HL-60 (cell line): ENCODE measurements around the gene STK24.

Source experiments
- DNase-seq, 2 experiments: peaks; one replicate each; pipeline ENCODE4 v3.0.0-alpha.2; 2010 to 2020; ENCODE audit warnings: low read depth in 1 of 2, low spot score in 1 of 2
- H3K27ac ChIP-seq: fragments of 250-450 bp; sonication (Bioruptor Pico); replicated peaks from 2 replicates; pipeline ENCODE4 v1.5.1; 2020; ENCODE audit warnings: mild to moderate bottlenecking, moderate library complexity
- H3K27me3 ChIP-seq: fragments of 250-450 bp; sonication (Bioruptor Pico); 2 replicates; pipeline ENCODE4 v1.5.1; 2021; ENCODE audit warnings: mild to moderate bottlenecking, moderate library complexity; ENCODE audit not compliant: insufficient read depth, poor library complexity, severe bottlenecking
- H3K4me3 ChIP-seq: replicated peaks from 2 replicates; pipeline ENCODE4 v1.5.1; 2011; ENCODE audit warnings: mild to moderate bottlenecking, control low read depth, low read length; ENCODE audit not compliant: insufficient read depth
- GABPA ChIP-seq: IDR thresholded peaks from 2 replicates; pipeline ENCODE4 v1.6.1; 2012; ENCODE audit warnings: low read depth
- POLR2AphosphoS5 ChIP-seq: IDR thresholded peaks from 2 replicates; pipeline ENCODE4 v1.6.1; 2012; ENCODE audit warnings: low read depth
- REST ChIP-seq: IDR thresholded peaks from 2 replicates; pipeline ENCODE4 v1.6.1; 2012; ENCODE audit warnings: low read depth; ENCODE audit not compliant: insufficient replicate concordance
- SPI1 ChIP-seq: IDR thresholded peaks from 2 replicates; pipeline ENCODE4 v1.6.1; 2012; ENCODE audit warnings: low read depth, mild to moderate bottlenecking, borderline replicate concordance
- TF ChIP-seq, protein P1 (sequence below): IDR thresholded peaks from one replicate; pipeline ENCODE4 v1.5.1; 2011; ENCODE audit warnings: low read length, control low read depth, inconsistent platforms; ENCODE audit not compliant: insufficient read depth

Gene STK24

DNA sequence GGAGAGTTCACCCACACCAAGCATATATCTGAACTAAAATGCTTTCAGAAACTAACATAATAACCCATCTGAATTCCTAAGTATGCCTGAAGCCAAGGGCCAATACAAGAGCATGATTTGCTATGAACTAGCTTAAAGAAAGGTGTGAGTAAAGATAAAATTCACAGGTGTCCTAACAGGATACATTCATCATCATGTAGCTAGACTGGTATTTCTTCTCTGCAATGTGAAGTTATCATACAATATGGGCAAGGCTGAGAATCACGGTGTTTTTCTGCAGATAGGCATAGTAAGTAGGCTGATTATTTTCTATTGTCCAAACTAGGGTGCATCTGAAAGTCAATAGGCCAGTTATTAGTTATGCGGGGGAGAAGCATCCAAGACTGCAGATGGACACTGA, 63.1 kb downstream of the STK24 start:
- TF ChIP-seq SPI1: no peak
- Histone ChIP-seq H3K4me3 (no peak overlapping the region), H3K27me3 (no peaks in the 10 kb centered on the region), H3K27ac (no peak overlapping the region)
- no peak for DNase-seq

DNA sequence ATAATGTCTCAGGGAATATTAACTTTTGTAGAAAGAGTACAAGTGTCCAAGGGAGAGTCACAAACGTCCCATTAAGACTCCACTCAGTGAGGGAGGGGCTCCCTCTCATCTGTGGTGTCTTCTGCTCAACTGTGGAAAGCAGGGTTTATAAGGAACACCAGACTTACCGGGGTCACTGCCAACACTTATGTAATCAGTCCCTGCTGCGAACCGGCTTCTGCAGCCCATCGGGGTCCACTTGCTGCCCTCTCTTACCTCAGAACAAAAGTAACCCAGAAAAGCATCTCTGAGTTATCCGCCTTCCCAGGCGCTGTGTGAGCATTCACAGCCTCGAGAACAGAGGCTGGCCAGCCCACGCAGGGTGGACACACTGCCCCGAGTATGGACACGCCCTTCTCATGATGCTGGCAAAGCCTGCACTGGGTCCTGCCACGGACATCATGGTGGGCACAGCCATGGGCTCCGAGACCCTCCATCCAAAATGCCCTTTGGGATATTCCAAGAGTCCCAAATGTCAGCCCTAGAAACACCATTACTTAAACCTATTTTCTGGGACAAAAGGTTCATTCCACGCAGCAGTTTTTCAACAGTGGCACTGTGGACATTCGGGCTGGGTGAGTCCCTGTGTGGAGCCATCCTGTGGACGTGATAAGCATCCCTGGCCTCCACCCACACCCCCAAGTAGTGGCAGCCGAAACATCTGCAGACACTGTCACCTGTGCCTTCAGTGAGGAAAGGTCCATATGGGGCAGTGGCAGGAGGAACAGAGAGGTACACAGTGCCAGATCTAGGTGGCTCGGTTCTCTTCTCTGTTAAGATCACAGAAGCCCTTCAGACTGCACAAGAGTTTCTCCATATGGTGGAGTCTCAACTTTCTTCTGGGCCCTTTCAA, 63.9 kb downstream of the STK24 start:
- no peak for DNase-seq

GRCh38 chr13:98511435-98511834, 65.5 kb downstream of the STK24 start:
- H3K27ac ChIP-seq: no peak overlapping the region
- H3K4me3 ChIP-seq: no peak overlapping the region
- no peak for DNase-seq
- H3K27me3 ChIP-seq: no peaks in the 10 kb centered on the region
- TF ChIP-seq REST (no peak), GABPA (no peak)

More for the DNA sequence above, 63.9 kb downstream of the STK24 start:
- TF ChIP-seq SPI1: no peak
- TF ChIP-seq, protein P1, sequence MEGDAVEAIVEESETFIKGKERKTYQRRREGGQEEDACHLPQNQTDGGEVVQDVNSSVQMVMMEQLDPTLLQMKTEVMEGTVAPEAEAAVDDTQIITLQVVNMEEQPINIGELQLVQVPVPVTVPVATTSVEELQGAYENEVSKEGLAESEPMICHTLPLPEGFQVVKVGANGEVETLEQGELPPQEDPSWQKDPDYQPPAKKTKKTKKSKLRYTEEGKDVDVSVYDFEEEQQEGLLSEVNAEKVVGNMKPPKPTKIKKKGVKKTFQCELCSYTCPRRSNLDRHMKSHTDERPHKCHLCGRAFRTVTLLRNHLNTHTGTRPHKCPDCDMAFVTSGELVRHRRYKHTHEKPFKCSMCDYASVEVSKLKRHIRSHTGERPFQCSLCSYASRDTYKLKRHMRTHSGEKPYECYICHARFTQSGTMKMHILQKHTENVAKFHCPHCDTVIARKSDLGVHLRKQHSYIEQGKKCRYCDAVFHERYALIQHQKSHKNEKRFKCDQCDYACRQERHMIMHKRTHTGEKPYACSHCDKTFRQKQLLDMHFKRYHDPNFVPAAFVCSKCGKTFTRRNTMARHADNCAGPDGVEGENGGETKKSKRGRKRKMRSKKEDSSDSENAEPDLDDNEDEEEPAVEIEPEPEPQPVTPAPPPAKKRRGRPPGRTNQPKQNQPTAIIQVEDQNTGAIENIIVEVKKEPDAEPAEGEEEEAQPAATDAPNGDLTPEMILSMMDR: no peak
- no peak for TF ChIP-seq GABPA
- no peak for TF ChIP-seq REST
- no peak for TF ChIP-seq POLR2AphosphoS5
- H3K27me3 ChIP-seq: no peaks in the 10 kb centered on the region
- H3K27ac ChIP-seq: no peak overlapping the region
- H3K4me3 ChIP-seq: no peak overlapping the region

GRCh38 chr13:98510156-98510509, 66.8 kb downstream of the STK24 start:
- Histone ChIP-seq H3K27ac (peak overlapping the region; percentile 68), H3K27me3 (no peaks in the 10 kb centered on the region), H3K4me3 (no peak overlapping the region)
- TF ChIP-seq REST (no peak), GABPA (no peak), POLR2AphosphoS5 (no peak), SPI1 (no peak)
- TF ChIP-seq, protein P1: no peak
- DNase-seq: no peak
